Neural cell (in vitro differentiated cells): ENCODE measurements around the gene CNOT2. TPM values are rescaled to one million over a fixed set of nuclear protein-coding genes. Genes with fewer than 3 reads are reported as not detected.

Experiments
- H2AFZ ChIP-seq: fragments of 200-600, 300-800 bp; sonication (generic), shearing (Covaris generic); 2 replicates; pipeline ENCODE4 v1.6.0; 2014; ENCODE audit warnings: low read depth, mild to moderate bottlenecking, antibody characterized with exemption, low read length, moderate library complexity
- H3F3A ChIP-seq: fragments of 200-600 bp; shearing (Covaris generic); 2 replicates; pipeline ENCODE4 v1.6.1; 2016; ENCODE audit warnings: mild to moderate bottlenecking, moderate library complexity, mixed read lengths, antibody characterized with exemption, low read length; ENCODE audit not compliant: insufficient read depth, poor library complexity, severe bottlenecking
- H3K27ac ChIP-seq: fragments of 200-600, 300-800 bp; sonication (generic), shearing (Covaris generic); 2 replicates; pipeline ENCODE4 v1.5.1; 2014; ENCODE audit warnings: mild to moderate bottlenecking, low read length, moderate library complexity
- H3K27me3 ChIP-seq: fragments of 300-800, 200-600 bp; sonication (generic), shearing (Covaris generic); 2 replicates; pipeline ENCODE4 v1.6.0; 2014; ENCODE audit warnings: mild to moderate bottlenecking, low read depth, low read length, moderate library complexity; ENCODE audit not compliant: insufficient read depth
- H3K36me3 ChIP-seq: fragments of 300-800, 200-600 bp; sonication (generic), shearing (Covaris generic); 2 replicates; pipeline ENCODE4 v1.5.1; 2014; ENCODE audit warnings: mild to moderate bottlenecking, antibody characterized with exemption, low read length, moderate library complexity; ENCODE audit not compliant: insufficient read depth
- H3K4me2 ChIP-seq: fragments of 300-800, 200-600 bp; sonication (generic), shearing (Covaris generic); 2 replicates; pipeline ENCODE4 v1.6.0; 2014; ENCODE audit warnings: mild to moderate bottlenecking, low read length
- H3K4me3 ChIP-seq: fragments of 300-800, 200-600 bp; sonication (generic), shearing (Covaris generic); 2 replicates; pipeline ENCODE4 v1.5.1; 2014; ENCODE audit warnings: mild to moderate bottlenecking, low read length, moderate library complexity
- H3K79me2 ChIP-seq: fragments of 200-600 bp; shearing (Covaris generic); replicated peaks from 2 replicates; pipeline ENCODE4 v1.6.0; 2014; ENCODE audit warnings: mild to moderate bottlenecking, low read length, moderate library complexity; ENCODE audit not compliant: insufficient read depth
- H3K9ac ChIP-seq: fragments of 300-800, 200-600 bp; sonication (generic), shearing (Covaris generic); 2 replicates; pipeline ENCODE4 v1.6.1; 2016; ENCODE audit warnings: mild to moderate bottlenecking, low read length, mixed read lengths
- H3K9me2 ChIP-seq: fragments of 200-600 bp; shearing (Covaris generic); 2 replicates; pipeline ENCODE4 v1.6.1; 2016; ENCODE audit warnings: mild to moderate bottlenecking, low read length, mixed read lengths; ENCODE audit not compliant: insufficient read depth
- H3K9me3 ChIP-seq: fragments of 200-600, 300-800 bp; sonication (generic), shearing (Covaris generic); 2 replicates; pipeline ENCODE4 v1.6.1; 2016; ENCODE audit warnings: mild to moderate bottlenecking, mixed run types, low read length, moderate library complexity, mixed read lengths
- H4K20me1 ChIP-seq: fragments of 200-600 bp; shearing (Covaris generic); 2 replicates; pipeline ENCODE4 v1.6.1; 2016; ENCODE audit warnings: mild to moderate bottlenecking, mixed run types; ENCODE audit not compliant: insufficient read depth
- CTCF ChIP-seq: fragments of 450-650 bp; IDR thresholded peaks from 2 replicates; pipeline ENCODE4 v1.5.1; 2014; ENCODE audit warnings: antibody characterized with exemption, mild to moderate bottlenecking, moderate library complexity; ENCODE audit not compliant: poor library complexity, severe bottlenecking
- EP300 ChIP-seq: fragments of 450-650 bp; conservative IDR thresholded peaks from 2 replicates; pipeline ENCODE4 v1.6.1; 2014; ENCODE audit warnings: antibody characterized with exemption, mild to moderate bottlenecking, moderate library complexity; ENCODE audit not compliant: poor library complexity, severe bottlenecking
- EZH2 ChIP-seq: fragments of 200-600, 300-800 bp; shearing (Covaris generic), sonication (generic); IDR thresholded peaks from 2 replicates; pipeline ENCODE4 v1.6.1; 2014; ENCODE audit warnings: antibody characterized with exemption, low read length, borderline replicate concordance, mild to moderate bottlenecking; ENCODE audit not compliant: insufficient read depth, poor library complexity, severe bottlenecking
- MXI1 ChIP-seq: fragments of 450-650 bp; conservative IDR thresholded peaks from 2 replicates; pipeline ENCODE4 v1.6.1; 2014; ENCODE audit warnings: antibody characterized with exemption, mild to moderate bottlenecking; ENCODE audit not compliant: poor library complexity, severe bottlenecking
- POLR2AphosphoS5 ChIP-seq: IDR thresholded peaks from 2 replicates; pipeline ENCODE4 v1.6.1; 2012
- RAD21 ChIP-seq: fragments of 450-650 bp; conservative IDR thresholded peaks from 2 replicates; pipeline ENCODE4 v1.6.1; 2014; ENCODE audit warnings: antibody characterized with exemption, mild to moderate bottlenecking, moderate library complexity
- REST ChIP-seq: IDR thresholded peaks from 2 replicates; pipeline ENCODE4 v1.6.1; 2012; ENCODE audit warnings: borderline replicate concordance
- SMC3 ChIP-seq: fragments of 450-650 bp; conservative IDR thresholded peaks from 2 replicates; pipeline ENCODE4 v1.6.1; 2014; ENCODE audit warnings: antibody characterized with exemption, mild to moderate bottlenecking, moderate library complexity; ENCODE audit not compliant: poor library complexity
- TAF1 ChIP-seq: IDR thresholded peaks from 2 replicates; pipeline ENCODE4 v1.6.1; 2012; ENCODE audit warnings: low read depth
- polyA plus RNA-seq: library from polyadenylated mRNA; depleted of rRNA; stranded (reverse); fragments of >200 nt; gene quantifications from 2 replicates; pipeline ENCODE4 v1.2.3, GENCODE V29; 2014

The CNOT2 gene
- polyA plus RNA-seq, 1 donor from 2014 or later = 158 TPM

- H3K9me2 ChIP-seq = no peaks in the 10 kb centered on the region
- no peak overlapping the region for H3K4me2 ChIP-seq
- H3K79me2 ChIP-seq = no peaks in the 10 kb centered on the region
- H3K4me3 ChIP-seq = no peak overlapping the region
- H3K9ac ChIP-seq = no peak overlapping the region
- no peaks in the 10 kb centered on the region for H3F3A ChIP-seq
- no peaks in the 10 kb centered on the region for H4K20me1 ChIP-seq
- H2AFZ ChIP-seq = no peak overlapping the region
- H3K9me3 ChIP-seq = peaks cover 3% of the 10 kb centered on the region
- TF ChIP-seq EP300 = no peak
- TF ChIP-seq CTCF = no peak
- no peak for TF ChIP-seq POLR2AphosphoS5
- TF ChIP-seq TAF1 = no peak
- no peak for TF ChIP-seq SMC3
- no peak for TF ChIP-seq MXI1
- TF ChIP-seq EZH2 = no peak
- TF ChIP-seq REST = no peak
- TF ChIP-seq RAD21 = no peak
- H3K27ac ChIP-seq = no peak overlapping the region
- no peaks in the 10 kb centered on the region for H3K27me3 ChIP-seq
- H3K36me3 ChIP-seq = no peaks in the 10 kb centered on the region
Measured at GRCh38 chr12:70393787-70394499, 150.7 kb downstream of the CNOT2 start.

GRCh38 chr12:70398002-70398401, 154.8 kb downstream of the CNOT2 start:
- H3F3A ChIP-seq = no peaks in the 10 kb centered on the region

More at GRCh38 chr12:70398002-70398401, 154.8 kb downstream of the CNOT2 start:
- Histone ChIP-seq H3K27ac (no peak overlapping the region), H3K9me2 (no peaks in the 10 kb centered on the region), H3K4me3 (no peak overlapping the region), H2AFZ (no peak overlapping the region), H3K9ac (no peak overlapping the region), H4K20me1 (no peaks in the 10 kb centered on the region), H3K36me3 (peaks cover 14% of the 10 kb centered on the region), H3K9me3 (no peaks in the 10 kb centered on the region), H3K27me3 (no peaks in the 10 kb centered on the region), H3K4me2 (no peak overlapping the region), H3K79me2 (no peaks in the 10 kb centered on the region)
- TF ChIP-seq EZH2 (no peak), TAF1 (no peak), CTCF (no peak), SMC3 (no peak), REST (no peak), EP300 (no peak), MXI1 (no peak), RAD21 (no peak), POLR2AphosphoS5 (no peak)
